ENCODE data around the gene C18orf63. TPM values are rescaled to one million over a fixed set of nuclear protein-coding genes. Genes with fewer than 3 reads are reported as not detected.

The C18orf63 gene
- total and polyA plus RNA-seq, 2 experiments from 2014 or later = not detected

DNA sequence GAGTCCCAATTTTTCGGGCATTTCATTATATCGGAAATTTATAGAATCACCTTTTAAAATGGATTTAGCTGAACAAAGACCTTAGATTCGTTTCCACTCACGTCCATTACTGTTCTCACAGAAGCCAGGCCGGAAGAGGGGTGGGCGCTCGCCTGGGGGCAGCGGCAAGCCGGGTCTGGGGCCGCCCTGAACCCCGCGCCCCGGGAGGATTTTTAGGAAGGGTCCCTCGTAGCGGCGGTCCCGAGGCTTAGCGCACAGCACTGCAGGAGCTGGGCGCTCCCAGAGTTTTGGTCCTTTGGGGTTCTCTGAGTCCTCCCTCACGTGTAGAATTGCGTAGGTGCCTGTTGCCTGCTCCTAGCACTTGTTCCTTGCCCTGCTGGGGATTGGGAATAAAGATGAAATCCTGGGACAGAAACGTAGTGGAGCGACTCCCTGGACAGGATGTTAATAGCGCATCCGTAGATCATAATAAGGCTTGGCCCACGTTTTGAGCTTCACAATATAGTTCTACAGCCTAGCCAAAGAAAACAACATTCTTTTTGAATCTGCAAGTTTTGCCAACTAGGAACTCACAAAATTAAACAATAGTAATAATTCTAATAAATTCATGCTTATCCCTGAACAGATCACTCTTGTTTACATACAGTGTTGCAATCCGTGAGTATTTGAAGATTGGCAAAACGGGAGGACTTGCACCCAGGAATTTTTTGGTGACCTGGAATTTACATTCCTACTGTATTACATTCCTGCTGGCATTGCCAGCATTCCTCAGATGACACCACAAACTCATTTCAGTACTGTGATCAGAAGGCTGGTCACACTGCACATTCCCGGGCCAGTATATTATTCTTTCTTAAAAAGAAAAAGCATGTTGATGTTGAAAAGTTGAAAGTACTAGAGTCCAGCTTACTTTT, 875 bp downstream of the C18orf63 start:
- Histone ChIP-seq H3K4me1 (ENCODE audit: insufficient read depth) (peaks cover 3% of the 10 kb centered on the region; the same call in 1 of the 2 replicates), H3F3A (replicated peaks; ENCODE audit: low read depth) (no peaks in the 10 kb centered on the region), H3K9me2 (ENCODE audit: insufficient read depth) (no peaks in the 10 kb centered on the region), H3K36me3 (ENCODE audit: insufficient read depth) (no peaks in the 10 kb centered on the region), H3K79me2 (replicated peaks; ENCODE audit: insufficient read depth) (no peaks in the 10 kb centered on the region), H2AFZ (peak overlapping the region; percentile 70; the same call in 1 of the 2 replicates), H3K27me3 (ENCODE audit: insufficient read depth) (no peaks in the 10 kb centered on the region), H3K27ac (ENCODE audit: low read depth) (no peak overlapping the region), H3K4me3 (no peak overlapping the region), H4K20me1 (replicated peaks; ENCODE audit: insufficient read depth) (no peaks in the 10 kb centered on the region), H3K4me2 (no peak overlapping the region)
- H3K9me3 Mint-ChIP-seq = peaks cover 9% of the 10 kb centered on the region; the same call in 1 of the 3 replicates
- peaks cover 6% of the 10 kb centered on the region; the same call in 2 of the 3 replicates for H3K4me1 Mint-ChIP-seq
- H3K27ac Mint-ChIP-seq = no peak overlapping the region
- H3K36me3 Mint-ChIP-seq (ENCODE audit: low read depth) = no peaks in the 10 kb centered on the region; the same call in 2 of the 3 replicates
- ATAC-seq = peak; percentile 65
- no peak for TF ChIP-seq REST (IDR thresholded peaks at IDR 0.05; ENCODE audit: unreplicated experiment)
- TF ChIP-seq ZNF114 (CRISPR knock-in tag; IDR thresholded peaks at IDR 0.05) = no peak
- no peak for TF ChIP-seq STAT1 (IDR thresholded peaks at IDR 0.05; ENCODE audit: unreplicated experiment)
- no peak for TF ChIP-seq EZH2 (IDR thresholded peaks at IDR 0.05; ENCODE audit: low read depth, unreplicated experiment)
- no peak for TF ChIP-seq CTCF (conservative IDR thresholded peaks at IDR 0.05; ENCODE audit: low read depth in 2 of 2)
- no peak for TF ChIP-seq NANOG (IDR thresholded peaks at IDR 0.05; ENCODE audit: borderline replicate concordance)
- no peak for TF ChIP-seq ETS1 (IDR thresholded peaks at IDR 0.05)
- TF ChIP-seq JUNB (IDR thresholded peaks at IDR 0.05; ENCODE audit: unreplicated experiment) = no peak
- peak; percentile 54 for DNase-seq (ENCODE audit: low spot score)
- H3K27me3 Mint-ChIP-seq (ENCODE audit: insufficient read depth, low read depth, poor library complexity) = peaks cover 4% of the 10 kb centered on the region
- H3K4me3 Mint-ChIP-seq = no peak overlapping the region
